ENCODE results near the gene PSG4. TPM values are rescaled to one million over a fixed set of nuclear protein-coding genes. Genes with fewer than 3 reads are reported as not detected.
"Not testable (repeated sequence)": the region's sequence is repeated elsewhere in the genome, so short reads cannot be mapped to it uniquely, and the experiment has no call there.

Gene PSG4
- total RNA-seq, 1 donor from 2014 or later: not detected

GRCh38 chr19:43198686-43199419 is 6.6 kb downstream of the PSG4 start:
- H3K4me3 Mint-ChIP-seq; H3K27ac Mint-ChIP-seq; H3K4me2 ChIP-seq; H3K27me3 Mint-ChIP-seq (ENCODE audit: insufficient read depth, low read depth); H3K27ac ChIP-seq; H3K4me3 ChIP-seq; H3K36me3 ChIP-seq; H3K36me3 Mint-ChIP-seq; DNase-seq (ENCODE audit: low spot score); H3K9me3 ChIP-seq (ENCODE audit: low read depth); H3K27me3 ChIP-seq; H3K4me1 Mint-ChIP-seq; H3K9me3 Mint-ChIP-seq; H3K9ac ChIP-seq; H2AFZ ChIP-seq (replicated peaks); H3F3A ChIP-seq (ENCODE audit: low read depth); H4K20me1 ChIP-seq (ENCODE audit: low read depth); H3K4me1 ChIP-seq; H3K79me2 ChIP-seq (ENCODE audit: low read depth): not testable (repeated sequence)

- not testable (repeated sequence) for H3K9me3 Mint-ChIP-seq; H3K4me2 ChIP-seq; H3K79me2 ChIP-seq (ENCODE audit: low read depth); H3F3A ChIP-seq (ENCODE audit: low read depth); H3K4me3 ChIP-seq; H3K27ac ChIP-seq; H3K9ac ChIP-seq; H3K27ac Mint-ChIP-seq; H2AFZ ChIP-seq (replicated peaks); H4K20me1 ChIP-seq (ENCODE audit: low read depth); H3K36me3 Mint-ChIP-seq; H3K4me1 Mint-ChIP-seq; H3K9me3 ChIP-seq (ENCODE audit: low read depth); H3K4me3 Mint-ChIP-seq; H3K27me3 Mint-ChIP-seq (ENCODE audit: insufficient read depth, low read depth); DNase-seq (ENCODE audit: low spot score); H3K27me3 ChIP-seq; H3K4me1 ChIP-seq; H3K36me3 ChIP-seq
Observed at GRCh38 chr19:43197666-43198397, 7.6 kb downstream of the PSG4 start.

GRCh38 chr19:43194397-43194796 is 11.0 kb downstream of the PSG4 start:
- DNase-seq (ENCODE audit: low spot score); H3K27ac ChIP-seq; H3K27me3 Mint-ChIP-seq (ENCODE audit: insufficient read depth, low read depth); H3K79me2 ChIP-seq (ENCODE audit: low read depth); H3K9me3 Mint-ChIP-seq; H3K36me3 Mint-ChIP-seq; H3K27me3 ChIP-seq; H3K4me1 ChIP-seq; H3K36me3 ChIP-seq; H3F3A ChIP-seq (ENCODE audit: low read depth); H3K4me2 ChIP-seq; H3K9ac ChIP-seq; H3K27ac Mint-ChIP-seq; H3K4me1 Mint-ChIP-seq; H3K4me3 Mint-ChIP-seq; H4K20me1 ChIP-seq (ENCODE audit: low read depth); H3K4me3 ChIP-seq; H3K9me3 ChIP-seq (ENCODE audit: low read depth); H2AFZ ChIP-seq (replicated peaks): not testable (repeated sequence)

- not testable (repeated sequence) for H3K9me3 ChIP-seq (ENCODE audit: low read depth); H3K79me2 ChIP-seq (ENCODE audit: low read depth); H3K9ac ChIP-seq; DNase-seq (ENCODE audit: low spot score); H3K36me3 ChIP-seq; H3K4me3 ChIP-seq; H4K20me1 ChIP-seq (ENCODE audit: low read depth); H3K27ac Mint-ChIP-seq; H3K4me1 Mint-ChIP-seq; H3K4me3 Mint-ChIP-seq; H3K27me3 ChIP-seq; H3F3A ChIP-seq (ENCODE audit: low read depth); H3K27ac ChIP-seq; H2AFZ ChIP-seq (replicated peaks); H3K4me1 ChIP-seq; H3K27me3 Mint-ChIP-seq (ENCODE audit: insufficient read depth, low read depth); H3K36me3 Mint-ChIP-seq; H3K4me2 ChIP-seq
- H3K9me3 Mint-ChIP-seq: peaks cover 13% of the 10 kb centered on the region
Observed at GRCh38 chr19:43192381-43193155, 12.9 kb downstream of the PSG4 start.

GRCh38 chr19:43188092-43188491 is 17.3 kb downstream of the PSG4 start:
- not testable (repeated sequence) for H3K27ac Mint-ChIP-seq; H3K36me3 Mint-ChIP-seq; H3K9ac ChIP-seq; H2AFZ ChIP-seq (replicated peaks); H3K27me3 ChIP-seq; H3F3A ChIP-seq (ENCODE audit: low read depth); H4K20me1 ChIP-seq (ENCODE audit: low read depth); H3K79me2 ChIP-seq (ENCODE audit: low read depth); H3K4me1 ChIP-seq; H3K27ac ChIP-seq; H3K27me3 Mint-ChIP-seq (ENCODE audit: insufficient read depth, low read depth); H3K4me3 Mint-ChIP-seq; DNase-seq (ENCODE audit: low spot score); H3K36me3 ChIP-seq; H3K4me2 ChIP-seq; H3K9me3 ChIP-seq (ENCODE audit: low read depth); H3K4me1 Mint-ChIP-seq; H3K4me3 ChIP-seq
- H3K9me3 Mint-ChIP-seq: peaks cover 19% of the 10 kb centered on the region

GRCh38 chr19:43186311-43186935 is 19.0 kb downstream of the PSG4 start, which contains the start of gene PSG5:
Gene PSG5, minus strand, starts transcription at chr19:43186536. Its CDS starts 131 bp downstream, at chr19:43186405.
- H3K4me2 ChIP-seq, H3K4me3 Mint-ChIP-seq, H3K27me3 ChIP-seq: not testable (repeated sequence)

GRCh38 chr19:43181869-43182771 is 23.3 kb downstream of the PSG4 start:
- H3K27ac ChIP-seq; H3K4me1 ChIP-seq; H3K36me3 ChIP-seq; H3K9me3 ChIP-seq (ENCODE audit: low read depth); H3K36me3 Mint-ChIP-seq; H3K4me3 Mint-ChIP-seq; H2AFZ ChIP-seq (replicated peaks); H3K27ac Mint-ChIP-seq; H4K20me1 ChIP-seq (ENCODE audit: low read depth); H3K9ac ChIP-seq; H3K27me3 Mint-ChIP-seq (ENCODE audit: insufficient read depth, low read depth); H3K4me2 ChIP-seq; H3K79me2 ChIP-seq (ENCODE audit: low read depth); H3K27me3 ChIP-seq; H3F3A ChIP-seq (ENCODE audit: low read depth); H3K4me3 ChIP-seq; H3K4me1 Mint-ChIP-seq; DNase-seq (ENCODE audit: low spot score): not testable (repeated sequence)
- peaks cover 21% of the 10 kb centered on the region for H3K9me3 Mint-ChIP-seq

More at GRCh38 chr19:43186311-43186935, 19.0 kb downstream of the PSG4 start, which contains the start of gene PSG5:
- not testable (repeated sequence) for H4K20me1 ChIP-seq (ENCODE audit: low read depth); DNase-seq (ENCODE audit: low spot score); H3K4me3 ChIP-seq; H3K27ac ChIP-seq; H3K9me3 ChIP-seq (ENCODE audit: low read depth); H3K79me2 ChIP-seq (ENCODE audit: low read depth); H3K27ac Mint-ChIP-seq; H3K9ac ChIP-seq; H3F3A ChIP-seq (ENCODE audit: low read depth); H3K27me3 Mint-ChIP-seq (ENCODE audit: insufficient read depth, low read depth); H3K36me3 ChIP-seq; H3K4me1 ChIP-seq; H3K4me1 Mint-ChIP-seq; H3K36me3 Mint-ChIP-seq; H2AFZ ChIP-seq (replicated peaks)
- peaks cover 19% of the 10 kb centered on the region for H3K9me3 Mint-ChIP-seq

Data from neural progenitor cell (in vitro differentiated cells).